DOHH2 (cell line): ENCODE results near the gene PLBD1.

Experiments
- H3F3A ChIP-seq: fragments of 200-600 bp; sonication (generic), shearing (Covaris generic); 2 replicates; pipeline ENCODE4 v1.6.0; 2016; ENCODE audit warnings: antibody characterized with exemption, mild to moderate bottlenecking; ENCODE audit not compliant: control insufficient read depth, insufficient read depth
- H3K27ac ChIP-seq: fragments of 200-600 bp; sonication (generic); 2 replicates; pipeline ENCODE4 v1.5.1; 2014; ENCODE audit warnings: low read depth, mild to moderate bottlenecking, low read length, moderate library complexity
- H3K27me3 ChIP-seq: fragments of 200-600 bp; sonication (generic); 2 replicates; pipeline ENCODE4 v1.6.1; 2014; ENCODE audit warnings: mild to moderate bottlenecking, low read length, mixed read lengths; ENCODE audit not compliant: control insufficient read depth
- H3K36me3 ChIP-seq: fragments of 200-600 bp; sonication (generic); 2 replicates; pipeline ENCODE4 v1.6.1; 2014; ENCODE audit warnings: mild to moderate bottlenecking, low read length, moderate library complexity, mixed read lengths; ENCODE audit not compliant: control insufficient read depth
- H3K4me1 ChIP-seq: fragments of 200-600 bp; sonication (generic); 2 replicates; pipeline ENCODE4 v1.6.1; 2014; ENCODE audit warnings: mild to moderate bottlenecking, low read length, mixed read lengths; ENCODE audit not compliant: control insufficient read depth
- H3K4me2 ChIP-seq: fragments of 200-600 bp; sonication (generic); 2 replicates; pipeline ENCODE4 v1.6.0; 2014; ENCODE audit warnings: mild to moderate bottlenecking, low read length, moderate library complexity
- H3K4me3 ChIP-seq: fragments of 200-600 bp; sonication (generic); 2 replicates; pipeline ENCODE4 v1.5.1; 2014; ENCODE audit warnings: mild to moderate bottlenecking, low read length, mixed read lengths
- H3K79me2 ChIP-seq: fragments of 200-600 bp; sonication (generic); 2 replicates; pipeline ENCODE4 v1.6.1; 2014; ENCODE audit warnings: mild to moderate bottlenecking, low read length, mixed read lengths; ENCODE audit not compliant: control insufficient read depth
- H3K9me2 ChIP-seq: fragments of 200-600 bp; sonication (generic); replicated peaks from 2 replicates; pipeline ENCODE4 v1.6.1; 2014; ENCODE audit warnings: mild to moderate bottlenecking, low read length, mixed read lengths; ENCODE audit not compliant: control insufficient read depth
- H3K9me3 ChIP-seq: fragments of 200-600 bp; sonication (generic); 2 replicates; pipeline ENCODE4 v1.6.1; 2014; ENCODE audit warnings: antibody characterized with exemption, low read length, mixed read lengths; ENCODE audit not compliant: control insufficient read depth, insufficient read depth
- H4K20me1 ChIP-seq: fragments of 200-600 bp; sonication (generic); 2 replicates; pipeline ENCODE4 v1.6.0; 2014; ENCODE audit warnings: low read depth, mild to moderate bottlenecking, antibody characterized with exemption, low read length, moderate library complexity; ENCODE audit not compliant: control insufficient read depth, insufficient read depth
- CTCF ChIP-seq: fragments of 200-600 bp; sonication (generic); IDR thresholded peaks from one replicate; pipeline ENCODE4 v1.5.1; 2014; ENCODE audit warnings: antibody characterized with exemption, mild to moderate bottlenecking, low read depth, low read length; ENCODE audit not compliant: poor library complexity, severe bottlenecking
- EZH2phosphoT487 ChIP-seq: fragments of 200-600 bp; sonication (generic); IDR thresholded peaks from 2 replicates; pipeline ENCODE4 v1.6.1; 2017; ENCODE audit warnings: borderline replicate concordance, mild to moderate bottlenecking, antibody characterized with exemption, low read length, moderate library complexity, mixed read lengths

The PLBD1 gene

DNA sequence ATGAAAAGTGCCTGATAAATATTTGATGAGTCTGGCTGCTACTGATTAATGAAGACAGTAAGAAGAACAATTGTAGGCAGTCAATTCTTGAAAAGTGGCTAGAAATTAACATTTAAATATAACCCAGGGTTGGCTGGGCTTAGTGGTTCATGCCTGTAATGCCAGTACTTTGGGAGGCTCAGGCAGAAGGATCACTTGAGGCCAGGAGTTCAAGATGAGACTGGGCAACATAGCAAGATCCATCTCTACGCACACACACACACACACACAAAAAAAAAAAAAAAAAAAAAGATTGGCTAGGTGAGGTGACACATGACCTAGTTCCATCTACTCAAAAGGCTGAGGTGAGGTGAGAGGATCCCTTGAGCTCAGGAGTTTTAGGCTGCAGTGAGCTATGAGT is 7.9 kb upstream of the PLBD1 start:
- Histone ChIP-seq H3K27ac (peak overlapping the region; percentile 79), H3F3A (peaks cover 20% of the 10 kb centered on the region), H3K4me1 (peaks cover 46% of the 10 kb centered on the region), H3K36me3 (no peaks in the 10 kb centered on the region), H3K79me2 (no peaks in the 10 kb centered on the region), H3K9me2 (no peaks in the 10 kb centered on the region), H3K9me3 (no peaks in the 10 kb centered on the region), H3K4me3 (peak overlapping the region; percentile 49; the same call in 1 of the 2 replicates), H4K20me1 (no peaks in the 10 kb centered on the region), H3K4me2 (peak overlapping the region; percentile 62), H3K27me3 (no peaks in the 10 kb centered on the region)
- TF ChIP-seq EZH2phosphoT487 (no peak), CTCF (no peak)

GRCh38 chr12:14573118-14573517 is 5.4 kb upstream of the PLBD1 start:
- H3F3A ChIP-seq, result peaks cover 19% of the 10 kb centered on the region
- no peaks in the 10 kb centered on the region for H3K36me3 ChIP-seq
- TF ChIP-seq EZH2phosphoT487 (no peak), CTCF (no peak)
- no peak overlapping the region for H3K4me2 ChIP-seq
- no peaks in the 10 kb centered on the region for H3K9me2 ChIP-seq
- no peak overlapping the region for H3K4me3 ChIP-seq
- H3K79me2 ChIP-seq, result no peaks in the 10 kb centered on the region
- H3K4me1 ChIP-seq, result peaks cover 36% of the 10 kb centered on the region
- H3K27ac ChIP-seq, result no peak overlapping the region
- H3K27me3 ChIP-seq, result no peaks in the 10 kb centered on the region
- no peaks in the 10 kb centered on the region for H3K9me3 ChIP-seq
- no peaks in the 10 kb centered on the region for H4K20me1 ChIP-seq

DNA sequence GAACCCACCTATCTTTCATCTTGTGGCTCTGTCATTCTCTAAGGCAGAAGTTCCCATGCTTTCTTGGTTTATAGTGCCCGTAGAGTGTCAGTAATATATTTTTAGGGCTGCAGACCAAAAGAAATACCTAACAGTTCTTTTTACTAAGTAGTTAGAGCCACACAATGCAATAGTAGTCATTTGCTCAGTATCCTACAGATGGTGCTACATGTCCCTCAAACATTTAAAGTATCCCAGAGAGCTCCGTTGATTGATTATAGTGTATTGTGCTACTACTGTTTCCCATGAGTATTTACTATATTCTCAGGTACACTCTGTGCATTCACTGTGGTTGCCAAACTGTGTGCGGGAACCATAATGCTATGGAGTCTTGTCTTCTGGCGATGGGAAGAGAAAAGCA is 4.7 kb upstream of the PLBD1 start:
- no peaks in the 10 kb centered on the region for H3K9me2 ChIP-seq
- no peaks in the 10 kb centered on the region for H3K9me3 ChIP-seq
- H4K20me1 ChIP-seq, result no peaks in the 10 kb centered on the region
- H3K27me3 ChIP-seq, result no peaks in the 10 kb centered on the region
- peaks cover 29% of the 10 kb centered on the region for H3K4me1 ChIP-seq
- H3F3A ChIP-seq, result peaks cover 15% of the 10 kb centered on the region
- H3K79me2 ChIP-seq, result no peaks in the 10 kb centered on the region
- no peak overlapping the region for H3K4me2 ChIP-seq
- TF ChIP-seq CTCF, result peak; percentile 39
- TF ChIP-seq EZH2phosphoT487, result no peak
- no peaks in the 10 kb centered on the region for H3K36me3 ChIP-seq
- H3K27ac ChIP-seq, result no peak overlapping the region
- H3K4me3 ChIP-seq, result no peak overlapping the region

DNA sequence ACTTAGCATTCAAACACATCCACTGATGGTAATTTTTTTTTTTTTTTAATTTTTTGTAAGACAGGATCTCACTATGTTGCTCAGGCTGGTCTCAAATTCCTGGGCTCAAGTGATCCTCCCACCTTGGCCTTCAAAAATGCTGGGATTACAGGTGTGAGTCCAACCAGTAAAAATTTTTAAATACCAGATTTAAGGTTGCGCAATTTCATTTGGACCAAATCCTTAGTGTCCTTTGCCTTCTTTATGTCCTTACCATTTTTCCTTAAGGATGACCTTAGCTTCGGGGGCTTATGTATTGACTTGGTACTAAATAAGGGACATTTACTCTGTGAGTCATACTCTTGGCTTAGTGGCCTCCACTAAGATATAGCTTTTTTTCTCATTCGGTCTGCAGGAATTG is 4.1 kb upstream of the PLBD1 start:
- Histone ChIP-seq H3K36me3 (no peaks in the 10 kb centered on the region), H3K4me1 (peaks cover 22% of the 10 kb centered on the region), H3F3A (peaks cover 10% of the 10 kb centered on the region), H3K9me2 (no peaks in the 10 kb centered on the region), H3K4me3 (no peak overlapping the region), H3K9me3 (no peaks in the 10 kb centered on the region), H4K20me1 (no peaks in the 10 kb centered on the region), H3K27ac (no peak overlapping the region), H3K79me2 (no peaks in the 10 kb centered on the region), H3K4me2 (no peak overlapping the region), H3K27me3 (no peaks in the 10 kb centered on the region)
- TF ChIP-seq CTCF (no peak), EZH2phosphoT487 (no peak)
